ENCODE data around the gene ZFYVE28. TPM values are rescaled to one million over a fixed set of nuclear protein-coding genes. Genes with fewer than 3 reads are reported as not detected.

ZFYVE28 gene
- total and polyA plus RNA-seq, 2 of the 8 experiments (the other 6 are each of a cell fraction or from before 2014, with no cell fraction given) = 1.7 to 4.9 TPM

- TF ChIP-seq HDAC6 (IDR thresholded peaks at IDR 0.05; ENCODE audit: low read depth, low read length) = no peak
- TF ChIP-seq CREB1 (IDR thresholded peaks at IDR 0.05) = no peak
- no peak for TF ChIP-seq RAD21 (IDR thresholded peaks at IDR 0.05 in 1 of 2, conservative IDR thresholded peaks at IDR 0.05 in 1 of 2; ENCODE audit: low read depth in 2 of 2, low read length in 2 of 2)
- no peak for TF ChIP-seq CTBP2 (IDR thresholded peaks at IDR 0.05; ENCODE audit: borderline replicate concordance, insufficient read depth, insufficient read length, low read length)
- no peak for TF ChIP-seq POLR2AphosphoS5 (IDR thresholded peaks at IDR 0.05; ENCODE audit: low read depth, low read length)
- TF ChIP-seq SP2 (IDR thresholded peaks at IDR 0.05; ENCODE audit: low read length) = no peak
- no peak for TF ChIP-seq SIRT6 (IDR thresholded peaks at IDR 0.05; ENCODE audit: low read length)
- no peak for TF ChIP-seq TAF1 (IDR thresholded peaks at IDR 0.05; ENCODE audit: low read depth, low read length)
- no peak for TF ChIP-seq TAF7 (optimal IDR thresholded peaks at IDR 0.05; ENCODE audit: borderline replicate concordance, low read depth, low read length)
Measured at GRCh38 chr4:2370597-2371320, 47.7 kb downstream of the ZFYVE28 start (continued).

Measured in H1 (cell line).